Stimulated activated naive CD8-positive, alpha-beta T cell treated with anti-CD3 and anti-CD28 coated beads, Interleukin-15, Interleukin-2, amounts not matched to agents 100 ng/mL and 50 ng/mL, for 24 hours (primary cell): Measurements from ENCODE around the gene GPR33.
"Not testable (repeated sequence)": the region's sequence is repeated elsewhere in the genome, so short reads cannot be mapped to it uniquely, and the experiment has no call there.

Source experiments
- H3K27ac Mint-ChIP-seq: one replicate; pipeline ENCODE4 v1.8.0; 2021; ENCODE audit warnings: mild to moderate bottlenecking, mixed read lengths
- H3K27me3 Mint-ChIP-seq: one replicate; pipeline ENCODE4 v1.8.0; 2021; ENCODE audit warnings: mixed read lengths
- H3K36me3 Mint-ChIP-seq: one replicate; pipeline ENCODE4 v1.8.0; 2021; ENCODE audit warnings: low read depth, mixed read lengths
- H3K4me1 Mint-ChIP-seq: one replicate; pipeline ENCODE4 v1.8.0; 2021; ENCODE audit warnings: low read depth, mixed read lengths
- H3K4me3 Mint-ChIP-seq: one replicate; pipeline ENCODE4 v1.8.0; 2021; ENCODE audit warnings: mild to moderate bottlenecking, mixed read lengths
- H3K9me3 Mint-ChIP-seq: one replicate; pipeline ENCODE4 v1.8.0; 2021; ENCODE audit warnings: mixed read lengths

The GPR33 gene

GRCh38 chr14:31480156-31480555, 7.7 kb downstream of the GPR33 start:
- Mint-ChIP-seq H3K4me3 (no peak overlapping the region), H3K36me3 (no peaks in the 10 kb centered on the region), H3K27ac (no peak overlapping the region), H3K27me3 (peaks cover 22% of the 10 kb centered on the region), H3K9me3 (no peaks in the 10 kb centered on the region), H3K4me1 (no peaks in the 10 kb centered on the region)

DNA sequence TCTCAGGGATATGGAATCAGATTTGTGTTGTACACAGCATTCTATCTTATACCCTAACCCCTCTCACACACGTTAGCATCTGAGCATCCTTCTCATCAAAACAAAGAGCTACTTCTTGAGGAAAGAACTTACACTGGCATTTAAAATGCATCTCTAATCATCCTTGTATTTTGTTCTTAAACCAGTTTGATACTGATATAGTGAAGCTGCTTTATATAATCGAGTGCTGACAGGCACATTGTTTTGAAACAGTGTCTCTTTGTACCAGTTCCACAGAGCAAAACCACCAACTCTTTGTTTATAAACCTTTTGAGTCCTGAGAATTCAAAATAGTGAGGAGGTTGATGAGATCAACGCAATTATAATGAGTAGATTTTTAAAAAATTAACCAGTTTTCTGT, 8.8 kb downstream of the GPR33 start:
- no peak overlapping the region for H3K4me3 Mint-ChIP-seq
- no peak overlapping the region for H3K27ac Mint-ChIP-seq
- peaks cover 24% of the 10 kb centered on the region for H3K27me3 Mint-ChIP-seq
- H3K36me3 Mint-ChIP-seq = no peaks in the 10 kb centered on the region
- no peaks in the 10 kb centered on the region for H3K9me3 Mint-ChIP-seq
- no peaks in the 10 kb centered on the region for H3K4me1 Mint-ChIP-seq

DNA sequence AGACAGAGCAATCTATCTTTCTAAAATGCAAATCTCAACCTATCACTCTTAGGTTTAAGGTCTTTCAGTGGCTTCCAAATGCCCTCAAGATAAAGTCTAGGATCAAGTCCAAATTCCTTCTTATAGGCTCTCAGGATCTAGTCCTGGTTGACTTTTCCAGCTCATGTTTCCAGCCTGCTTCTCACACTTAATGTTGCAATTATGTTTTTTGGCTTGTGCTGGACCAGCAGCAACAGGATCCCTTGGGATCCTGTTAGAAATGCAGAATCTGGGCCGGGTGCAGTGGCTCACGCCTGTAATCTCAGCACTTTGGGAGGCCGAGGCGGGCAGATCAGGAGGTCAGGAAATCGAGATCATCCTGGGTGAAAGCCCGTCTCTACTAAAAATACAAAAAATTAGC, 10.6 kb downstream of the GPR33 start:
- H3K27me3 Mint-ChIP-seq = peaks cover 25% of the 10 kb centered on the region
- no peaks in the 10 kb centered on the region for H3K36me3 Mint-ChIP-seq

DNA sequence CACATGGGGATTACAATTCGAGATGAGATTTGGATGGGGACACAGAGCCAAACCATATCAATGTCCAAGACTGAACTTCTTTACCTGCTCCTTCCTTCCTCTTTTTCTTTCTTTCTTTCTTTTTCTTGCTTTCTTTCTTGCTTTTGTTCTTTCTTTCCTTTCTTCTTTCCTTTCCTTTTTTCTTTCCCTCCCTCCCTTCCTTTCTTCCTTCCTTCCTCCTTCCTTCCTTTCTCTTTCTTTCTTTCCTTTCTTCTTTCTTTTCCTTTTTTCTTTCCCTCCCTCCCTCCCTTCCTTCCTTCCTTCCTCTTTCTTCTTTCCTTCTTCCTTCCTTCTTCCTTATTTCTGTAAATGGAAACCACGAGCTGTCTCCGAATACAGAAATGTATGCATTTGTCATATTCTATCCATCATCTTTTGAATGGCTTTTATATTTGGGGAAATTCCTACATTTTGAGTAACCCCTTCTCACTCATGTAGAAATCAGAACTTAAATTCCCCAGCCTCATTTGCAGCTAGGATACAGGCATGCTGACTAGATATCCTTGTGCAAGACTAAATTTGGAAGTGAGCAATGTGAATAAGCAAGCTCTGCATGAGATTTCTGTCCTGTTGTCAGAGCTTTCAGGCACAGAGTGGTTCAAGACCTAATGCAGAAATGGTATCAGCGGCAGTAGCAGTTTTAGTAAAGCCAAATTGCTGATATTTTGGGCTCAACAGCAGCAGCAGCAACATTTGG, 11.5 kb downstream of the GPR33 start:
- Mint-ChIP-seq H3K4me3 (no peak overlapping the region), H3K27ac (no peak overlapping the region), H3K27me3 (peaks cover 21% of the 10 kb centered on the region), H3K9me3 (no peaks in the 10 kb centered on the region), H3K4me1 (no peaks in the 10 kb centered on the region), H3K36me3 (no peaks in the 10 kb centered on the region)

More for the DNA sequence above, 10.6 kb downstream of the GPR33 start:
- Mint-ChIP-seq H3K27ac (no peak overlapping the region), H3K4me3 (no peak overlapping the region), H3K9me3 (no peaks in the 10 kb centered on the region), H3K4me1 (no peaks in the 10 kb centered on the region)

- Mint-ChIP-seq H3K9me3 (no peaks in the 10 kb centered on the region), H3K36me3 (no peaks in the 10 kb centered on the region), H3K4me1 (no peaks in the 10 kb centered on the region), H3K27ac (no peak overlapping the region), H3K4me3 (no peak overlapping the region), H3K27me3 (no peaks in the 10 kb centered on the region)
These were observed 21.3 kb downstream of the GPR33 start for GRCh38 chr14:31466554-31466953.

DNA sequence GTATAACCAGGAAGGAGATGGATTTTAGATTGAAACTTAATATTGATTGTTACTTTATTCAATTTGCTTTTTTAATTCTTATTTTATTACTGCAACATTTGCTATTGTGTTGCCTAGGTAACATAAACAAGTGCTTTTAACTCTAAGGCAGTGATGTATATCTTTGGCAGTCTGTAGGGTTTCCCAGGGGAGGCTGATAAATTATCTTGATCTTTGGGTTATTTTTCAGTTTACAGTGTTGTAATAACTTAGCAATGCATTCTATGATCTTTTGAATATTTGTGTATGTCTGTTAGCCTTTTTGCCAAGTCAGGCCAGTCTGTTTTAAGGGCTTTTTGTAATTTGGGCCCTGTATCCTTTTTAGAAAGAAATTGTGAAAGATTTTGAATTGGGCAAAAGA, 22.7 kb downstream of the GPR33 start:
- Mint-ChIP-seq H3K27ac (no peak overlapping the region), H3K36me3 (no peaks in the 10 kb centered on the region), H3K4me3 (no peak overlapping the region), H3K27me3 (peaks cover 5% of the 10 kb centered on the region), H3K9me3 (no peaks in the 10 kb centered on the region), H3K4me1 (no peaks in the 10 kb centered on the region)

DNA sequence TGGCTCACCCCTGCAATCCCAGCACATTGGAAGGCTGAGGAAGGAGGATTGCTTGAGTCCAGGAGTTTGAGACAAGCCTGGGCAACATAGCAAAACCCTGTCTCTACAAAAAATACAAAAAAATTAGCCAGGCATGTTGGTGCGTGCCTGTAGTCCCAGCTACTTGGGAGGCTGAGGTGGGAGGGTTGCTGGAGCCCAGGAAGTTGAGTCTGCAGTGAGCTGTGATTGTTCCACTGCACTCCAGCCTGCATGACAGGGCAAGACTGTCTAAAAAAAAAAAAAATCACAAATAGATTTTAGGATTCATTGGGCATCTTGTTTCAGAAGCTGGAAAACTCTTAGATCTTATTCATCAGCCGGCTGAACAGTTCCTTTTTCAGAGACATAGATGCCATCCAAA, 25.4 kb downstream of the GPR33 start:
- H3K4me3 Mint-ChIP-seq, H3K27ac Mint-ChIP-seq, H3K9me3 Mint-ChIP-seq, H3K27me3 Mint-ChIP-seq, H3K36me3 Mint-ChIP-seq: not testable (repeated sequence)
- H3K4me1 Mint-ChIP-seq = peaks cover 15% of the 10 kb centered on the region

- no peaks in the 10 kb centered on the region for H3K36me3 Mint-ChIP-seq
- H3K4me1 Mint-ChIP-seq = peaks cover 17% of the 10 kb centered on the region
- no peaks in the 10 kb centered on the region for H3K9me3 Mint-ChIP-seq
- H3K27ac Mint-ChIP-seq = peak overlapping the region; percentile 4
- no peak overlapping the region for H3K4me3 Mint-ChIP-seq
- H3K27me3 Mint-ChIP-seq = peaks cover 5% of the 10 kb centered on the region
These were observed 26.3 kb downstream of the GPR33 start for GRCh38 chr14:31461545-31461944.

- peak overlapping the region; percentile 98 for H3K4me3 Mint-ChIP-seq
- peaks cover 5% of the 10 kb centered on the region for H3K27me3 Mint-ChIP-seq
- H3K36me3 Mint-ChIP-seq = peaks cover 8% of the 10 kb centered on the region
- no peaks in the 10 kb centered on the region for H3K9me3 Mint-ChIP-seq
- H3K4me1 Mint-ChIP-seq = peaks cover 36% of the 10 kb centered on the region
- peak overlapping the region; percentile 97 for H3K27ac Mint-ChIP-seq
These were observed 29.9 kb downstream of the GPR33 start for GRCh38 chr14:31457665-31458659.

DNA sequence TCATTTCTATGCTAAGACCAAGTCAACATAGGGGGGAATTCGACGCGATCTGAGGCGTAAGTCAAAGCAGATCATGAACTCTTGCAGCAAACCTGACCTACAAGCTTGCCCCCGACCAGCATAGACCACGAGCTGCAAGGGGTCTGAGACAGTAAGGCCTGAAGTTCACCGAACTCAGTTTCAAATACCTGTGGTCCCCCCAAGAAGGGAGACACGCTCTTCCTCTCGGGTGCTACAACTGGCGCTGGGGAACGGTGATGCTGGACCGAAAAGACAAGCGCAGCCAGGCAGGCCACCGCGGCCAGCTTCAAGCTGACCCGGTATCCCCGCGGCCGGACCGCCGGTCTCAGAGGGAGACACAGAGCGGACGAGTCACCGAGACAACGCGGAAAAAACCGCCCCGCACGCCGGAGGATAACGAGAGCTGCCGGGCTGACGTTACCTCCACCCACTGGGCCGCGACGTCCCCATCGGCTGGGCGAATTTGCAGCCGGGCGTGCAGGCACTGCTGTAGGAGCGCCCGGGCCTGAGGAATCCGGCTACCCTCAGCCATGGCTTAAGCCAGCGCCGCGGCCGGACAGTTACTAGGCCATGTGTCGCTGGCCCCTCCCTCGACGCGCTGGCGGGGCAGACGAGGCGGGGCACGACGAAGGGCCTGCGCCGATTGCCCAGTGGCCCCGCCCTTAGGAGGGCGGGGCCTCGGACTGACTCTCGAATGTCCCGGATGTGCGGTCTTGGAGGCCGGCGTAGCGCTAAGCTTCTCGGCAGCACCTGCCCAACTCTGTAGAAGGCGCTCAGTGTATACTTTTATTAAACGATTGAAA, 30.8 kb downstream of the GPR33 start, which contains the start of gene DTD2:
Gene DTD2, minus strand, starts transcription at position 666 of the 824 bp plus-strand sequence. Its CDS starts 113 bp downstream, at position 553.
- H3K27me3 Mint-ChIP-seq = peaks cover 5% of the 10 kb centered on the region
- peak within 1 kb of the TSS; percentile 98 for H3K4me3 Mint-ChIP-seq
- peak within 1 kb of the TSS; percentile 97 for H3K27ac Mint-ChIP-seq
- peaks cover 12% of the 10 kb centered on the region for H3K36me3 Mint-ChIP-seq
- peaks cover 36% of the 10 kb centered on the region for H3K4me1 Mint-ChIP-seq
- H3K9me3 Mint-ChIP-seq = no peaks in the 10 kb centered on the region

DNA sequence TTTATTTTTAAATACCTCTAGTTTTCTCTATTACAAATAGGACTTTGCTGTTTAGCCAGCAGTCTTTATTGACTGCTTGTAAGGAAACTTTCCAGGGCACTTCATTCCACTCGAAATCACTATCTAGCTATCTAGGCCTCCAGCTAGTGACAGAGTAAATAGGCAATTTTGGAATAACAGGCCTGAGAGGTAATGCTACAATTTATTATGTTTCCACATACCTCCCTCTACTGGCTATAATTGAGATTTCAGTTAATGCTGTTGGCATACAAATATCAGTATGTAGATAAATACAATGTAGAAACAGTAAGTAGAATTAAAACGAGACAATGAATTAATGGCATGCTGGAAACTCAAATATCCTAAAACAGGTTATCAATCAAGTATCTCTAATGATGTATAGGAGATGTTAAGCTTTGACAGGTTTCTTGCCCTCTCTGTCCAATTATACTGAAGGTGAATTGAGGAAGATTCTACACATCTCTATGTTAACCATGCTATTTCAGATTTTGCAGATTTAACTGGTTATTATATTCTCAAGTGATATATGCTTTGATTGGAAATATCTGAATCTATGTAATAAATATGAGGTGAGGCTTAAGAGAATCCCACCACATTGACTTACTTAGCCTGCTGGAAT, 37.7 kb downstream of the GPR33 start:
- Mint-ChIP-seq H3K4me1 (peaks cover 8% of the 10 kb centered on the region), H3K4me3 (no peak overlapping the region), H3K27ac (no peak overlapping the region), H3K36me3 (peaks cover 50% of the 10 kb centered on the region), H3K27me3 (no peaks in the 10 kb centered on the region), H3K9me3 (no peaks in the 10 kb centered on the region)

DNA sequence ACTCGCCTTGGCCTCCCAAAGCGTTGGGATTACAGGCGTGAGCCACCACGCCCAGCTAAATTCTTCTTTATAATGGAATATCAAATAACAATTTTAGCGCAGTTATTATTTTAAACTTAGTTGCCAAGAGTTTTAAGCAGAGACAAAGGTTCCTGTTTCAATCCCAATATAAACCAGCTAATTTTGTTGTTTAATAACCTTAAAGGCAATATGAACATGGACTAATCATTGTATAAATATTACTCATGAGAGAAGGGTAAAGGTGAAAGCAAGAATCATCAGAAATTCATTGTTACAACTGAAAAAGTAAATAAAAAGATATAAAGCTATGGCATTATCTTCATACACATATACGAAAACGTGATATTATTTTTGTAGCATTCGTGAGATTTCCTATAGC, 38.7 kb downstream of the GPR33 start:
- Mint-ChIP-seq H3K27me3 (no peaks in the 10 kb centered on the region), H3K27ac (no peak overlapping the region), H3K9me3 (no peaks in the 10 kb centered on the region), H3K4me1 (peaks cover 4% of the 10 kb centered on the region), H3K4me3 (no peak overlapping the region), H3K36me3 (peaks cover 49% of the 10 kb centered on the region)

DNA sequence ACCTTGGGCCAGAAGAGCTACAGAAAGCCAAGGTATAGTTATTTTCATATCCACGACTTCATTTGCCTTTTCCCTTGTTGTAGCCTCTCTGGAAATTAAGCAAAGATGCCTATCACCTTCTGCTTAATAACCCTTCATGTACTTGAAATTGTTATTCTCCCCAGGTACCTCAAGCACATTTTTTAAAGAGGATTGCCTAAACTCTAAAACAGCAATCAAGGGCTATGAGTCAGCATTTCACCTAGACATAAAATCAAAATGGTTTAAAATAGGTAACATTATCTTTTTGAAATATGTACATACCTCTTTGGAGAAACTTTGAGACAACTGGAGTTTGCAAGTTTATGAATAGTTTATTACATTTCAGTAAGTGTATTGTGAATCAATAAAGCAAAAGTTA, 42.1 kb downstream of the GPR33 start:
- no peaks in the 10 kb centered on the region for H3K4me1 Mint-ChIP-seq
- H3K9me3 Mint-ChIP-seq = no peaks in the 10 kb centered on the region
- no peaks in the 10 kb centered on the region for H3K27me3 Mint-ChIP-seq

DNA sequence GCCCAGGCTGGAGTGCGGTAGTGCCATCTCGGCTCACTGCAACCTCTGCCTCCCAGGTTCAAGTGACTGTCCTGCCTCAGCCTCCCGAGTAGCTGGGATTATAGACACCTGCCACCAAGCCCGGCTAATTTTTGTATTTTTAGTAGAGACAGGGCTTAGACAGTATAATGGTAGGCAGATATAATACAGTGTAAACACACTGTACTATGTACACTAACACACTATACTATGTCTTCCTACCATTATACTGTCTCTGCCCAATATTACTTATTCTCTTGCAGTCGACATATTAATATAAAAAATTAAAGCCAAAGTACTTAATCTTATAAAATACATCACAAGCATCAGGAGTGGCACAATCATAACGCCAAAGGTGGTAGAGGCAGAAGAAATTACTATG, 45.6 kb downstream of the GPR33 start:
- Mint-ChIP-seq H3K36me3 (peaks cover 39% of the 10 kb centered on the region), H3K4me3 (no peak overlapping the region), H3K9me3 (no peaks in the 10 kb centered on the region), H3K4me1 (no peaks in the 10 kb centered on the region), H3K27me3 (no peaks in the 10 kb centered on the region), H3K27ac (no peak overlapping the region)

More for the DNA sequence above, 42.1 kb downstream of the GPR33 start:
- no peak overlapping the region for H3K4me3 Mint-ChIP-seq
- H3K27ac Mint-ChIP-seq = no peak overlapping the region
- peaks cover 34% of the 10 kb centered on the region for H3K36me3 Mint-ChIP-seq
